Vagina (tissue), 2 donors: ENCODE measurements around the gene KIF1B. TPM values are rescaled to one million over a fixed set of nuclear protein-coding genes. Genes with fewer than 3 reads are reported as not detected.
"Not testable (repeated sequence)": the region's sequence is repeated elsewhere in the genome, so short reads cannot be mapped to it uniquely, and the experiment has no call there.

Experiments
- DNase-seq, 2 donors: peaks; one replicate each; pipeline ENCODE4 v3.0.0-alpha.2; 2017; ENCODE audit errors: extremely low spot score in 2 of 2
- H3K27ac ChIP-seq: fragments of 200-600 bp; sonication (generic); one replicate; pipeline ENCODE4 v1.5.1; 2019
- H3K27me3 ChIP-seq: fragments of 200-600 bp; sonication (generic); one replicate; pipeline ENCODE4 v1.5.1; 2019
- H3K36me3 ChIP-seq, 2 donors: fragments of 200-600 bp; sonication (generic); one replicate each; pipeline ENCODE4 v1.5.1; 2017 to 2019
- H3K4me1 ChIP-seq: fragments of 200-600 bp; sonication (generic); one replicate; pipeline ENCODE4 v1.5.1; 2019
- H3K4me3 ChIP-seq, 2 donors: fragments of 200-600 bp; sonication (generic); 1 replicate in 1 of 2; 2 replicates in 1 of 2; pipeline ENCODE4 v1.5.1; 2016 to 2019
- H3K9me3 ChIP-seq: fragments of 200-600 bp; sonication (generic); one replicate; pipeline ENCODE4 v1.5.1; 2019
- CTCF ChIP-seq, 3 experiments: fragments of 450-650 bp in 2 of 3; fragments of 200-600 bp in 1 of 3; sonication (generic) in 1 of 3; IDR thresholded peaks; one replicate each; pipeline ENCODE4 v1.5.1; 2017 to 2019; ENCODE audit warnings: antibody characterized with exemption in 3 of 3, mild to moderate bottlenecking in 2 of 3, moderate library complexity in 2 of 3
- POLR2A ChIP-seq, 2 donors: fragments of 450-650 bp; IDR thresholded peaks; one replicate each; pipeline ENCODE4 v1.6.1; 2017; ENCODE audit warnings: antibody characterized with exemption in 2 of 2, mild to moderate bottlenecking in 2 of 2, moderate library complexity in 2 of 2
- POLR2AphosphoS5 ChIP-seq, 2 donors: sonication (generic); formaldehyde crosslinking; IDR thresholded peaks; one replicate each; pipeline ENCODE4 v1.9.0; 2017; ENCODE audit warnings: antibody characterized with exemption in 2 of 2, mild to moderate bottlenecking in 2 of 2, low read depth in 1 of 2; ENCODE audit not compliant: insufficient read depth in 1 of 2
- intact Hi-C: fragments of 100-400 bp; cut with DNase I; formaldehyde crosslinking; loops from one replicate; pipeline ENCODE4 v1.15.1; 2023
- total RNA-seq: library from RNA; depleted of rRNA; stranded (reverse); fragments of >200 nt; gene quantifications from one replicate; pipeline ENCODE4 v1.2.3, GENCODE V29; 2016

Gene KIF1B
- total RNA-seq, 1 donor from 2014 or later, result 45.4 TPM

- intact Hi-C loops, result no loop called here
- H3K4me3 ChIP-seq, result no peak overlapping the region
- no peaks in the 10 kb centered on the region for H3K9me3 ChIP-seq
- H3K27ac ChIP-seq, result no peak overlapping the region
- no peak for DNase-seq
- no peaks in the 10 kb centered on the region for H3K27me3 ChIP-seq
- H3K4me1 ChIP-seq, result peaks cover 15% of the 10 kb centered on the region
- H3K36me3 ChIP-seq, result peaks cover 0 to 11% of the 10 kb centered on the region in 2 donors
- TF ChIP-seq POLR2AphosphoS5 (IDR thresholded peaks at IDR 0.05; ENCODE audit: insufficient read depth in 1 of 2, low read depth in 1 of 2), result no peak
- TF ChIP-seq CTCF (IDR thresholded peaks at IDR 0.05), result no peak
- TF ChIP-seq POLR2A (IDR thresholded peaks at IDR 0.05), result no peak
These were observed 214.3 kb downstream of the KIF1B start for GRCh38 chr1:10424651-10425050.

DNA sequence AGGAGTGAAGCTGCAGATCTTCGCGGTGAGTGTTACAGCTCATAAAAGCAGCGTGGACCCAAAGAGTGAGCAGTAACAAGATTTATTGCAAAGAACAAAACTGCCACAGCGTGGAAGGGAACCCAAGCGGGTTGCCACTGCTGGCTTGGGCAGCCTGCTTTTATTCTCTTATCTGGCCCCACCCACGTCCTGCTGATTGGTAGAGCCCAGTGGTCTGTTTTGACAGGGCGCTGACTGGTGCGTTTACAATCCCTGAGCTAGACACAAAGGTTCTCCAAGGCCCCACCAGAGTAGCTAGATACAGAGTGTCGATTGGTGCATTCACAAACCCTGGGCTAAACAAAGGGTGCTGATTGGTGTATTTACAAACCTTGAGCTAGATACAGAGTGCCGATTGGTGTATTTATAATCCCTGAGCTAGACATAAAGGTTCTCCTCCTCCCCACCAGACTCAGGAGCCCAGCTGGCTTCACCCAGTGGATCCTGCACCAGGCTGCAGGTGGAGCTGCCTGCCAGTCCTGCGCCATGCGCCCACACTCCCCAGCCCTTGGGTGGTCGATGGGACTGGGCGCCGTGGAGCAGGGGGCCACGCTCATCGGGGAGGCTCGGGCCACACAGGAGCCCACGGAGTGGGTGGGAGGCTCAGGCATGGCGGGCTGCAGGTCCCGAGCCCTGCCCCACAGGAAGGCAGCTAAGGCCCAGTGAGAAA is 215.6 kb downstream of the KIF1B start:
- H3K27ac ChIP-seq, H3K36me3 ChIP-seq, intact Hi-C loops, H3K9me3 ChIP-seq, DNase-seq, H3K27me3 ChIP-seq: not testable (repeated sequence)
- Histone ChIP-seq H3K4me3 (peak overlapping the region in 1 of 2 donors; percentile 3), H3K4me1 (peaks cover 22% of the 10 kb centered on the region)

GRCh38 chr1:10426535-10426848 is 216.1 kb downstream of the KIF1B start:
- DNase-seq, H3K36me3 ChIP-seq, H3K4me3 ChIP-seq, H3K9me3 ChIP-seq, intact Hi-C loops, H3K27ac ChIP-seq, H3K27me3 ChIP-seq: not testable (repeated sequence)
- H3K4me1 ChIP-seq, result peaks cover 27% of the 10 kb centered on the region

GRCh38 chr1:10428984-10429383 is 218.6 kb downstream of the KIF1B start:
- Histone ChIP-seq H3K27me3 (no peaks in the 10 kb centered on the region), H3K4me1 (peaks cover 27% of the 10 kb centered on the region), H3K27ac (no peak overlapping the region), H3K36me3 (no peaks in the 10 kb centered on the region), H3K4me3 (no peak overlapping the region), H3K9me3 (no peaks in the 10 kb centered on the region)
- DNase-seq, result no peak
- intact Hi-C loops, result loop anchor here (2.0 kb wide), 1 partner anchor 52 kb away; no protein-coding TSS in a partner anchor
- TF ChIP-seq CTCF (IDR thresholded peaks at IDR 0.05) (no peak), POLR2AphosphoS5 (IDR thresholded peaks at IDR 0.05; ENCODE audit: insufficient read depth in 1 of 2, low read depth in 1 of 2) (no peak), POLR2A (IDR thresholded peaks at IDR 0.05) (no peak)

DNA sequence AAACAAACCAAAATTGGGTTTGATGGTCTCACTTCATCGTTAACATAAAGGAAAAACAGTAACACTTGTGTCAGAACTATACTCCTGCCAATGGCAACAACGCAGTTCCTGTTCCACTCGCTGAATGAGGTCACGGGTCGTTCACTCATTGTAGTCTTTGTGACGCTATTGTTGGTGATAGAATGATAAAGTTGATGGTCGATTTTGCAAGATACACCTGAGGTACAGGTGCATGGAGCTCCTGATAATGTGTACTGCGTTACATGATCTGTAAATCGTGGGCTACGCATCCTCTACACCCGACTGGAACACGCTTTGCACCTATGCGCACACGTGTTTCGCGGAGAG is 219.5 kb downstream of the KIF1B start:
- Histone ChIP-seq H3K4me3 (peak overlapping the region; percentile 71 to 80), H3K27me3 (no peaks in the 10 kb centered on the region), H3K4me1 (peaks cover 23% of the 10 kb centered on the region), H3K36me3 (no peaks in the 10 kb centered on the region), H3K9me3 (no peaks in the 10 kb centered on the region), H3K27ac (peak overlapping the region; percentile 81)
- DNase-seq, result no peak
- intact Hi-C loops, result loop anchor here (2.0 kb wide), 1 partner anchor 53 kb away; no protein-coding TSS in a partner anchor
- TF ChIP-seq POLR2A (IDR thresholded peaks at IDR 0.05) (no peak), POLR2AphosphoS5 (IDR thresholded peaks at IDR 0.05; ENCODE audit: insufficient read depth in 1 of 2, low read depth in 1 of 2) (no peak), CTCF (IDR thresholded peaks at IDR 0.05) (no peak)

- H3K4me3 ChIP-seq, result peak within 1 kb of the TSS; percentile 71 to 80
- H3K4me1 ChIP-seq, result peaks cover 23% of the 10 kb centered on the region
- no peaks in the 10 kb centered on the region for H3K9me3 ChIP-seq
- H3K27ac ChIP-seq, result peak within 1 kb of the TSS; percentile 81
- no peak for TF ChIP-seq POLR2A (IDR thresholded peaks at IDR 0.05)
- TF ChIP-seq POLR2AphosphoS5 (IDR thresholded peaks at IDR 0.05; ENCODE audit: insufficient read depth in 1 of 2, low read depth in 1 of 2), result peak in 1 of 2 donors; percentile 70
- TF ChIP-seq CTCF (IDR thresholded peaks at IDR 0.05), result peak; percentile 91 to 100 (median 99)
- DNase-seq, result peak in 1 of 2 donors; percentile 91
- intact Hi-C loops, result no loop called here
- no peaks in the 10 kb centered on the region for H3K27me3 ChIP-seq
- no peaks in the 10 kb centered on the region for H3K36me3 ChIP-seq
These were observed 220.1 kb downstream of the KIF1B start, which contains the start of gene CENPS for GRCh38 chr1:10430216-10431069. CENPS (plus strand) TSS chr1:10430433; CDS start chr1:10430518, 85 bp downstream.
